Fibroblast of lung (primary cell): ENCODE measurements around the gene DLD. TPM values are rescaled to one million over a fixed set of nuclear protein-coding genes. Genes with fewer than 3 reads are reported as not detected.

Experiments
- DNase-seq, 2 donors: peaks; one replicate each; pipeline versions ENCODE4 v3.0.0 to v3.0.0-alpha.2; 2010; ENCODE audit warnings: low read depth in 2 of 2
- H2AFZ ChIP-seq: 2 replicates; pipeline ENCODE4 v1.5.1; 2012; ENCODE audit warnings: low read length, control low read depth, inconsistent platforms
- H3K27ac ChIP-seq: 2 replicates; pipeline ENCODE4 v1.5.1; 2011; ENCODE audit warnings: low read length, control low read depth; ENCODE audit not compliant: insufficient read depth
- H3K27me3 ChIP-seq: 2 replicates; pipeline ENCODE4 v1.5.1; 2011; ENCODE audit warnings: mild to moderate bottlenecking, low read length; ENCODE audit not compliant: control insufficient read depth, insufficient read depth
- H3K36me3 ChIP-seq: 2 replicates; pipeline ENCODE4 v1.5.1; 2011; ENCODE audit warnings: low read length; ENCODE audit not compliant: control insufficient read depth, insufficient read depth
- H3K4me1 ChIP-seq: 2 replicates; pipeline ENCODE4 v1.5.1; 2011; ENCODE audit warnings: low read length; ENCODE audit not compliant: control insufficient read depth, insufficient read depth; ENCODE audit errors: extremely low read depth
- H3K4me2 ChIP-seq: 2 replicates; pipeline ENCODE4 v1.5.1; 2011; ENCODE audit warnings: low read length, control low read depth; ENCODE audit not compliant: insufficient read depth; ENCODE audit errors: extremely low read depth
- H3K4me3 ChIP-seq, 4 experiments: fragments of 200-600 bp in 1 of 4; sonication (generic) in 1 of 4; replicated peaks in 1 of 4; 2 replicates each; pipeline ENCODE4 v1.5.1; 2011 to 2016; ENCODE audit warnings: low read length in 4 of 4, low read depth in 3 of 4, mild to moderate bottlenecking in 3 of 4, control low read depth in 2 of 4, inconsistent platforms in 1 of 4, mixed read lengths in 1 of 4; ENCODE audit not compliant: insufficient read depth in 1 of 4; ENCODE audit errors: control extremely low read depth in 1 of 4
- H3K79me2 ChIP-seq: 2 replicates; pipeline ENCODE4 v1.5.1; 2012; ENCODE audit warnings: mild to moderate bottlenecking, low read length, inconsistent platforms; ENCODE audit not compliant: control insufficient read depth, insufficient read depth
- H3K9ac ChIP-seq: 2 replicates; pipeline ENCODE4 v1.5.1; 2011; ENCODE audit warnings: mild to moderate bottlenecking, low read length, control low read depth; ENCODE audit not compliant: insufficient read depth
- H3K9me3 ChIP-seq: 2 replicates; pipeline ENCODE4 v1.5.1; 2012; ENCODE audit warnings: low read depth, low read length; ENCODE audit not compliant: control insufficient read depth, insufficient read depth
- H4K20me1 ChIP-seq: 2 replicates; pipeline ENCODE4 v1.5.1; 2011; ENCODE audit warnings: low read length; ENCODE audit not compliant: control insufficient read depth, insufficient read depth; ENCODE audit errors: extremely low read depth
- CTCF ChIP-seq, 2 donors: IDR thresholded peaks in 1 of 2; conservative IDR thresholded peaks in 1 of 2; 1 replicate in 1 of 2; 2 replicates in 1 of 2; pipeline ENCODE4 v1.5.1; 2011 to 2012; ENCODE audit warnings: low read length in 2 of 2, control low read depth in 1 of 2, inconsistent platforms in 1 of 2, low read depth in 1 of 2, mild to moderate bottlenecking in 1 of 2
- EZH2 ChIP-seq: IDR thresholded peaks from 2 replicates; pipeline ENCODE4 v1.5.1; 2012; ENCODE audit warnings: low read length, control low read depth, mild to moderate bottlenecking; ENCODE audit errors: missing control alignments
- polyA plus RNA-seq, 2 donors: library from polyadenylated mRNA; depleted of rRNA in 1 of 2; stranded (reverse) in 1 of 2; unstranded in 1 of 2; fragments of >200 nt; gene quantifications; 2 replicates each; pipeline ENCODE4 v1.2.1, GENCODE V29; 2011 to 2012; ENCODE audit warnings: missing spikeins in 1 of 2
- total RNA-seq: library from RNA; depleted of rRNA; stranded (reverse); fragments of >200 nt; gene quantifications from 2 replicates; pipeline ENCODE4 v1.2.1, GENCODE V29; 2014

The DLD gene
- total and polyA plus RNA-seq, 2 donors (not counting 1 experiment from before 2014, with no cell fraction given) = 48.6 to 160 TPM

- Histone ChIP-seq H3K4me2 (no peak overlapping the region), H3K9ac (no peak overlapping the region), H4K20me1 (no peaks in the 10 kb centered on the region), H3K4me3 (no peak overlapping the region), H3K27me3 (no peaks in the 10 kb centered on the region), H3K27ac (no peak overlapping the region), H2AFZ (no peak overlapping the region), H3K79me2 (no peaks in the 10 kb centered on the region), H3K9me3 (no peaks in the 10 kb centered on the region), H3K4me1 (no peaks in the 10 kb centered on the region), H3K36me3 (peaks cover 7% of the 10 kb centered on the region)
- no peak for TF ChIP-seq CTCF (conservative IDR thresholded peaks at IDR 0.05 in 1 of 2, IDR thresholded peaks at IDR 0.05 in 1 of 2; ENCODE audit: low read depth in 1 of 2, low read length in 2 of 2)
- TF ChIP-seq EZH2 = no peak
- DNase-seq = no peak
Measured at GRCh38 chr7:107907790-107908189, 16.8 kb downstream of the DLD start.

- H3K36me3 ChIP-seq = peaks cover 3% of the 10 kb centered on the region
- no peaks in the 10 kb centered on the region for H4K20me1 ChIP-seq
- DNase-seq = no peak
- H3K79me2 ChIP-seq = no peaks in the 10 kb centered on the region
- no peak overlapping the region for H2AFZ ChIP-seq
- no peak overlapping the region for H3K4me2 ChIP-seq
- no peaks in the 10 kb centered on the region for H3K4me1 ChIP-seq
- H3K27ac ChIP-seq = no peak overlapping the region
- TF ChIP-seq EZH2 (no peak), CTCF (conservative IDR thresholded peaks at IDR 0.05 in 1 of 2, IDR thresholded peaks at IDR 0.05 in 1 of 2; ENCODE audit: low read depth in 1 of 2, low read length in 2 of 2) (no peak)
- H3K9me3 ChIP-seq = no peaks in the 10 kb centered on the region
- H3K9ac ChIP-seq = no peak overlapping the region
- no peaks in the 10 kb centered on the region for H3K27me3 ChIP-seq
- H3K4me3 ChIP-seq = no peak overlapping the region
Measured at GRCh38 chr7:107909445-107909844, 18.5 kb downstream of the DLD start.

GRCh38 chr7:107911981-107912380, 21.0 kb downstream of the DLD start:
- TF ChIP-seq CTCF (conservative IDR thresholded peaks at IDR 0.05 in 1 of 2, IDR thresholded peaks at IDR 0.05 in 1 of 2; ENCODE audit: low read depth in 1 of 2, low read length in 2 of 2) (no peak), EZH2 (no peak)
- Histone ChIP-seq H3K4me3 (no peak overlapping the region), H3K36me3 (peaks cover 1% of the 10 kb centered on the region)

More at GRCh38 chr7:107911981-107912380, 21.0 kb downstream of the DLD start:
- H3K9me3 ChIP-seq = no peaks in the 10 kb centered on the region
- H3K27ac ChIP-seq = no peak overlapping the region
- no peak overlapping the region for H2AFZ ChIP-seq
- no peak for DNase-seq
- no peaks in the 10 kb centered on the region for H4K20me1 ChIP-seq
- H3K9ac ChIP-seq = no peak overlapping the region
- H3K4me2 ChIP-seq = no peak overlapping the region
- no peaks in the 10 kb centered on the region for H3K4me1 ChIP-seq
- H3K27me3 ChIP-seq = no peaks in the 10 kb centered on the region
- no peaks in the 10 kb centered on the region for H3K79me2 ChIP-seq
